Neural cell (in vitro differentiated cells): ENCODE data around the gene CAMK1D. TPM values are rescaled to one million over a fixed set of nuclear protein-coding genes. Genes with fewer than 3 reads are reported as not detected.

Source experiments
- H2AFZ ChIP-seq: fragments of 200-600, 300-800 bp; sonication (generic), shearing (Covaris generic); 2 replicates; pipeline ENCODE4 v1.6.0; 2014; ENCODE audit warnings: low read depth, mild to moderate bottlenecking, antibody characterized with exemption, low read length, moderate library complexity
- H3F3A ChIP-seq: fragments of 200-600 bp; shearing (Covaris generic); 2 replicates; pipeline ENCODE4 v1.6.1; 2016; ENCODE audit warnings: mild to moderate bottlenecking, moderate library complexity, mixed read lengths, antibody characterized with exemption, low read length; ENCODE audit not compliant: insufficient read depth, poor library complexity, severe bottlenecking
- H3K27ac ChIP-seq: fragments of 200-600, 300-800 bp; sonication (generic), shearing (Covaris generic); 2 replicates; pipeline ENCODE4 v1.5.1; 2014; ENCODE audit warnings: mild to moderate bottlenecking, low read length, moderate library complexity
- H3K27me3 ChIP-seq: fragments of 300-800, 200-600 bp; sonication (generic), shearing (Covaris generic); 2 replicates; pipeline ENCODE4 v1.6.0; 2014; ENCODE audit warnings: mild to moderate bottlenecking, low read depth, low read length, moderate library complexity; ENCODE audit not compliant: insufficient read depth
- H3K36me3 ChIP-seq: fragments of 300-800, 200-600 bp; sonication (generic), shearing (Covaris generic); 2 replicates; pipeline ENCODE4 v1.5.1; 2014; ENCODE audit warnings: mild to moderate bottlenecking, antibody characterized with exemption, low read length, moderate library complexity; ENCODE audit not compliant: insufficient read depth
- H3K4me2 ChIP-seq: fragments of 300-800, 200-600 bp; sonication (generic), shearing (Covaris generic); 2 replicates; pipeline ENCODE4 v1.6.0; 2014; ENCODE audit warnings: mild to moderate bottlenecking, low read length
- H3K4me3 ChIP-seq: fragments of 300-800, 200-600 bp; sonication (generic), shearing (Covaris generic); 2 replicates; pipeline ENCODE4 v1.5.1; 2014; ENCODE audit warnings: mild to moderate bottlenecking, low read length, moderate library complexity
- H3K79me2 ChIP-seq: fragments of 200-600 bp; shearing (Covaris generic); replicated peaks from 2 replicates; pipeline ENCODE4 v1.6.0; 2014; ENCODE audit warnings: mild to moderate bottlenecking, low read length, moderate library complexity; ENCODE audit not compliant: insufficient read depth
- H3K9ac ChIP-seq: fragments of 300-800, 200-600 bp; sonication (generic), shearing (Covaris generic); 2 replicates; pipeline ENCODE4 v1.6.1; 2016; ENCODE audit warnings: mild to moderate bottlenecking, low read length, mixed read lengths
- H3K9me2 ChIP-seq: fragments of 200-600 bp; shearing (Covaris generic); 2 replicates; pipeline ENCODE4 v1.6.1; 2016; ENCODE audit warnings: mild to moderate bottlenecking, low read length, mixed read lengths; ENCODE audit not compliant: insufficient read depth
- H3K9me3 ChIP-seq: fragments of 200-600, 300-800 bp; sonication (generic), shearing (Covaris generic); 2 replicates; pipeline ENCODE4 v1.6.1; 2016; ENCODE audit warnings: mild to moderate bottlenecking, mixed run types, low read length, moderate library complexity, mixed read lengths
- H4K20me1 ChIP-seq: fragments of 200-600 bp; shearing (Covaris generic); 2 replicates; pipeline ENCODE4 v1.6.1; 2016; ENCODE audit warnings: mild to moderate bottlenecking, mixed run types; ENCODE audit not compliant: insufficient read depth
- EP300 ChIP-seq: fragments of 450-650 bp; conservative IDR thresholded peaks from 2 replicates; pipeline ENCODE4 v1.6.1; 2014; ENCODE audit warnings: antibody characterized with exemption, mild to moderate bottlenecking, moderate library complexity; ENCODE audit not compliant: poor library complexity, severe bottlenecking
- EZH2 ChIP-seq: fragments of 200-600, 300-800 bp; shearing (Covaris generic), sonication (generic); IDR thresholded peaks from 2 replicates; pipeline ENCODE4 v1.6.1; 2014; ENCODE audit warnings: antibody characterized with exemption, low read length, borderline replicate concordance, mild to moderate bottlenecking; ENCODE audit not compliant: insufficient read depth, poor library complexity, severe bottlenecking
- MXI1 ChIP-seq: fragments of 450-650 bp; conservative IDR thresholded peaks from 2 replicates; pipeline ENCODE4 v1.6.1; 2014; ENCODE audit warnings: antibody characterized with exemption, mild to moderate bottlenecking; ENCODE audit not compliant: poor library complexity, severe bottlenecking
- POLR2AphosphoS5 ChIP-seq: IDR thresholded peaks from 2 replicates; pipeline ENCODE4 v1.6.1; 2012
- RAD21 ChIP-seq: fragments of 450-650 bp; conservative IDR thresholded peaks from 2 replicates; pipeline ENCODE4 v1.6.1; 2014; ENCODE audit warnings: antibody characterized with exemption, mild to moderate bottlenecking, moderate library complexity
- SMC3 ChIP-seq: fragments of 450-650 bp; conservative IDR thresholded peaks from 2 replicates; pipeline ENCODE4 v1.6.1; 2014; ENCODE audit warnings: antibody characterized with exemption, mild to moderate bottlenecking, moderate library complexity; ENCODE audit not compliant: poor library complexity
- TAF1 ChIP-seq: IDR thresholded peaks from 2 replicates; pipeline ENCODE4 v1.6.1; 2012; ENCODE audit warnings: low read depth
- polyA plus RNA-seq: library from polyadenylated mRNA; depleted of rRNA; stranded (reverse); fragments of >200 nt; gene quantifications from 2 replicates; pipeline ENCODE4 v1.2.3, GENCODE V29; 2014
- TF ChIP-seq, protein P1 (sequence below): fragments of 450-650 bp; IDR thresholded peaks from 2 replicates; pipeline ENCODE4 v1.5.1; 2014; ENCODE audit warnings: antibody characterized with exemption, mild to moderate bottlenecking, moderate library complexity; ENCODE audit not compliant: poor library complexity, severe bottlenecking
- TF ChIP-seq, protein P2 (sequence below): IDR thresholded peaks from 2 replicates; pipeline ENCODE4 v1.6.1; 2012; ENCODE audit warnings: borderline replicate concordance

Gene CAMK1D
- polyA plus RNA-seq, 1 donor from 2014 or later, result 13.8 TPM

DNA sequence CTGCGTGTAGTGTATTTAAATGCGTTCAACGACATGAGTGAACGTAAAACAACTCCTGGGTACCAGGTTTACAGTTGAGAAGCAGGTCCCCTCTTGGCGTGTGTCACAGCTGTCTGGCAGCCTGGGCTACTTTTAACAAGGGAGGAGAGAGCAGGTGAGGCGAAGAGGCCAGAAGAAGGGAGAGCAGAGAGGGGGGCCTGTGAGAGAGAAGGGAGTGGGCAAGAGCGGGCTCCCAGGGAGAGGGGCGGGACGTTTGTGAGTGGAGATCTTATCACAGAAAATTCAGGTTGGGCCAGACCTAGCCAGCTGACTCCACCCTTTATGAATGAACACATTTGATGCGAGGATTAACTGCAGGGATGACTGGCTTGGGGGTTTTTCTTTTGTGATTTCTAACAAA lies 154.0 kb downstream of the CAMK1D start:
- no peaks in the 10 kb centered on the region for H3K36me3 ChIP-seq
- TF ChIP-seq TAF1 (no peak), RAD21 (no peak), MXI1 (no peak), POLR2AphosphoS5 (no peak), EP300 (no peak), SMC3 (no peak), EZH2 (no peak)
- TF ChIP-seq, protein P1, sequence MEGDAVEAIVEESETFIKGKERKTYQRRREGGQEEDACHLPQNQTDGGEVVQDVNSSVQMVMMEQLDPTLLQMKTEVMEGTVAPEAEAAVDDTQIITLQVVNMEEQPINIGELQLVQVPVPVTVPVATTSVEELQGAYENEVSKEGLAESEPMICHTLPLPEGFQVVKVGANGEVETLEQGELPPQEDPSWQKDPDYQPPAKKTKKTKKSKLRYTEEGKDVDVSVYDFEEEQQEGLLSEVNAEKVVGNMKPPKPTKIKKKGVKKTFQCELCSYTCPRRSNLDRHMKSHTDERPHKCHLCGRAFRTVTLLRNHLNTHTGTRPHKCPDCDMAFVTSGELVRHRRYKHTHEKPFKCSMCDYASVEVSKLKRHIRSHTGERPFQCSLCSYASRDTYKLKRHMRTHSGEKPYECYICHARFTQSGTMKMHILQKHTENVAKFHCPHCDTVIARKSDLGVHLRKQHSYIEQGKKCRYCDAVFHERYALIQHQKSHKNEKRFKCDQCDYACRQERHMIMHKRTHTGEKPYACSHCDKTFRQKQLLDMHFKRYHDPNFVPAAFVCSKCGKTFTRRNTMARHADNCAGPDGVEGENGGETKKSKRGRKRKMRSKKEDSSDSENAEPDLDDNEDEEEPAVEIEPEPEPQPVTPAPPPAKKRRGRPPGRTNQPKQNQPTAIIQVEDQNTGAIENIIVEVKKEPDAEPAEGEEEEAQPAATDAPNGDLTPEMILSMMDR, result no peak
- TF ChIP-seq, protein P2, sequence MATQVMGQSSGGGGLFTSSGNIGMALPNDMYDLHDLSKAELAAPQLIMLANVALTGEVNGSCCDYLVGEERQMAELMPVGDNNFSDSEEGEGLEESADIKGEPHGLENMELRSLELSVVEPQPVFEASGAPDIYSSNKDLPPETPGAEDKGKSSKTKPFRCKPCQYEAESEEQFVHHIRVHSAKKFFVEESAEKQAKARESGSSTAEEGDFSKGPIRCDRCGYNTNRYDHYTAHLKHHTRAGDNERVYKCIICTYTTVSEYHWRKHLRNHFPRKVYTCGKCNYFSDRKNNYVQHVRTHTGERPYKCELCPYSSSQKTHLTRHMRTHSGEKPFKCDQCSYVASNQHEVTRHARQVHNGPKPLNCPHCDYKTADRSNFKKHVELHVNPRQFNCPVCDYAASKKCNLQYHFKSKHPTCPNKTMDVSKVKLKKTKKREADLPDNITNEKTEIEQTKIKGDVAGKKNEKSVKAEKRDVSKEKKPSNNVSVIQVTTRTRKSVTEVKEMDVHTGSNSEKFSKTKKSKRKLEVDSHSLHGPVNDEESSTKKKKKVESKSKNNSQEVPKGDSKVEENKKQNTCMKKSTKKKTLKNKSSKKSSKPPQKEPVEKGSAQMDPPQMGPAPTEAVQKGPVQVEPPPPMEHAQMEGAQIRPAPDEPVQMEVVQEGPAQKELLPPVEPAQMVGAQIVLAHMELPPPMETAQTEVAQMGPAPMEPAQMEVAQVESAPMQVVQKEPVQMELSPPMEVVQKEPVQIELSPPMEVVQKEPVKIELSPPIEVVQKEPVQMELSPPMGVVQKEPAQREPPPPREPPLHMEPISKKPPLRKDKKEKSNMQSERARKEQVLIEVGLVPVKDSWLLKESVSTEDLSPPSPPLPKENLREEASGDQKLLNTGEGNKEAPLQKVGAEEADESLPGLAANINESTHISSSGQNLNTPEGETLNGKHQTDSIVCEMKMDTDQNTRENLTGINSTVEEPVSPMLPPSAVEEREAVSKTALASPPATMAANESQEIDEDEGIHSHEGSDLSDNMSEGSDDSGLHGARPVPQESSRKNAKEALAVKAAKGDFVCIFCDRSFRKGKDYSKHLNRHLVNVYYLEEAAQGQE, result no peak
- H3K9ac ChIP-seq, result no peak overlapping the region
- no peaks in the 10 kb centered on the region for H3F3A ChIP-seq
- H3K4me3 ChIP-seq, result no peak overlapping the region
- H3K4me2 ChIP-seq, result no peak overlapping the region
- H3K9me3 ChIP-seq, result no peaks in the 10 kb centered on the region
- no peaks in the 10 kb centered on the region for H4K20me1 ChIP-seq
- no peak overlapping the region for H2AFZ ChIP-seq
- no peak overlapping the region for H3K27ac ChIP-seq
- no peaks in the 10 kb centered on the region for H3K27me3 ChIP-seq
- H3K79me2 ChIP-seq, result no peaks in the 10 kb centered on the region
- no peaks in the 10 kb centered on the region for H3K9me2 ChIP-seq

DNA sequence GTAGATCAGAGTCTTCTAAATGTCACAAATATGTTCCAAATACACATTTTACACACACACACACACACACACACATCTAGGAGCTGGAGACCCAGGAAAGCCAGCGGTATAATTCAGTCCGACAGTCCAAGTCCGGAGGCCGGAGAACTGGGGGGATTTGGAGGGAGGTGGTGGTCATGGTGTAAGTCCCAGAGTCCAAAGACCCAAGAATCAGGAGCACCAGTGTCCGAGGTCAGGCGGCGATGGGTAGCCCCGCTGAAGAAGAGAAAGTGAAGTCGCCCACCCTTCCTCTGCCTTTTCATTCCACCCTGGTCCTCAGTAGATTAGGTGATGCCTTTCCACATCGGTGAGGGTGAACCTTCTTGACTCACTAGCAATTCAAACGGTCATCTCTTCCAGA lies 154.8 kb downstream of the CAMK1D start:
- H3K4me3 ChIP-seq, result no peak overlapping the region
- H3K9me2 ChIP-seq, result no peaks in the 10 kb centered on the region
- no peaks in the 10 kb centered on the region for H3K36me3 ChIP-seq
- H3K9ac ChIP-seq, result no peak overlapping the region
- no peak overlapping the region for H3K4me2 ChIP-seq
- H3K27me3 ChIP-seq, result no peaks in the 10 kb centered on the region
- no peak overlapping the region for H3K27ac ChIP-seq
- TF ChIP-seq, protein P1, result no peak
- TF ChIP-seq SMC3 (no peak), EZH2 (no peak), MXI1 (no peak), EP300 (no peak), POLR2AphosphoS5 (no peak), RAD21 (no peak), TAF1 (no peak)
- TF ChIP-seq, protein P2, result no peak
- no peaks in the 10 kb centered on the region for H4K20me1 ChIP-seq
- no peaks in the 10 kb centered on the region for H3K9me3 ChIP-seq
- H3F3A ChIP-seq, result no peaks in the 10 kb centered on the region
- no peaks in the 10 kb centered on the region for H3K79me2 ChIP-seq
- H2AFZ ChIP-seq, result no peak overlapping the region
